ENCODE results near the gene CRLF1.

The CRLF1 gene

DNA sequence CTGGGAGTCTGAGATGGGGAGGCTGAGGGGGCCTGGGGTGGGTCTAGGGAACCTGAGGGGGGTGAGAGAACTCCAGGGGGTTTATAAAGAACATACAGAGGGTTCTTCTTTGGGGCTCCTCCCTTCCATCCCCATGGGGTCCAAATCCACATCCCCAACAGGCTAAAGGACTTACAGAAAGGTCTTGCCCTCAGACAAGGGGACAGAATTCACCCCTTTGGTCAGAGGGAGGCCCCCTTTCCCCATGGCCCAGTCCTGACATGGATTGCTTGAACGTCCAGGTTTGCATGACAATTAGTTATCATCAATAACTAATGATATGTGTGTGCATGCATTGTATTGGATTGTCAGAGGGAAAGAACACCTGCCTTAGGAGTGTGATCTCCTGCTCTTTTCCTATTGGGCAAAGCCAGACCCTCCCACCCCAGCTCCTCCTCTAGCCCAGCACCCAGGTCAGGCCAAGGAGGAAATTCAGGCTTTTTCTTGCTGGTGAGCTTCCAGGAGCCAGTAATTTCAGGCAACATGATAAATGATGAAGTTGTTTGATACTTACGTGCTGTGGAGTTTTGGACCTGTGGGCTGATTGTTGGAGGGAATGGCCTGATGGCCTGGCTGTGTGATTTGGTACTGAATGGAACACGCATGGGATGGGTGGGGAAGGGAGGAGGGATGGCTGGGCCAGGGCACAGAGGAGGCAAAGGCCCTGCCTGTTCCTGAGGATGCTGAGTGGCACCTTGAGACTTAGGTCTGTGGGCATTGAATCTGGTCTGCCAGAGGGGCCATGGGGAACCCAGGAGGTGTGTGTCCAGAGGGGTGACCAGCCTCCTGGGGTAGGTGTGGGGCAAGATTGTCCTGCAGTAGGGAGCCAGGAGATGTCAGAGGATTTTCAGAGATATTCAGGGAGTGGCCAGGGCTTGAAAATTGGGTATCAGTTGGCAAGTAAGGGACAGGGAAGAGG, 31.4 kb upstream of the CRLF1 start:
- DNase-seq, result peak in 20 of 42 donors; percentile 39 to 80 (median 58)
- intact Hi-C loops (cut with DNase I), result no loop called here

DNA sequence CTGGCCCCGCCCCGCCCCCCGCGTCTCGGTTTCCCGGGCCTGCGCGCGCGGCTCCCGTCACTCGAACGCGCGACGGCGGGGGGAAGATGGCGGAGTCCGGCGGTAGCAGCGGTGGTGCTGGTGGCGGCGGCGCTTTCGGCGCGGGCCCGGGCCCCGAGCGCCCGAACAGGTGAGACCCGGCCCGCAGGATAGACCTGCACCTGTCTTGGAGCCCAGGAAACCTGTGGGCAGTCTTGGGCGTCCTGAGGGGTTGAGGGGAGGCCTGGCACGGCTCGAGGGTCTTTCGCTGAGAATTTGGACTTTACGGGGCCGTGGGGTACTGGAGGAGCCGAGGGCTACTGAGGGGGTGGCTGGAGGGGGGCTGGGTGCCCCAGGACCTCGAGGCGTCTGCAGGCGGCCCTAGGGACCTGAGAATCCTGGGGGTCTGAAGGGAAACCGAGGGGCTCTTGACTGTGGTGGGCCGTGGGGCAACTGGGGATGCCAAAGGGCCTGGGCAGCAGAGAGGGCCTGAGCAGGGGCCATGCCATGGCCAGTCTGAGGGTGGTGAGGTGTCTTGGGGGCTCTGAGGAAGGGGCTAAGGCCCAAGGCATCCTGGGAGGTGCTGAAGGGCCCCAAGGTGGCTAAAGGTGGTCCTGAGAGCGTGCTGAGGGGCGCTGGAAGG, 30.5 kb upstream of the CRLF1 start, which contains the start of gene KLHL26:
Gene KLHL26, plus strand, starts transcription at position 60 of the 661 bp plus-strand sequence. Its CDS starts 27 bp downstream, at position 87.
- intact Hi-C loops (cut with DNase I), result no loop called here

DNA sequence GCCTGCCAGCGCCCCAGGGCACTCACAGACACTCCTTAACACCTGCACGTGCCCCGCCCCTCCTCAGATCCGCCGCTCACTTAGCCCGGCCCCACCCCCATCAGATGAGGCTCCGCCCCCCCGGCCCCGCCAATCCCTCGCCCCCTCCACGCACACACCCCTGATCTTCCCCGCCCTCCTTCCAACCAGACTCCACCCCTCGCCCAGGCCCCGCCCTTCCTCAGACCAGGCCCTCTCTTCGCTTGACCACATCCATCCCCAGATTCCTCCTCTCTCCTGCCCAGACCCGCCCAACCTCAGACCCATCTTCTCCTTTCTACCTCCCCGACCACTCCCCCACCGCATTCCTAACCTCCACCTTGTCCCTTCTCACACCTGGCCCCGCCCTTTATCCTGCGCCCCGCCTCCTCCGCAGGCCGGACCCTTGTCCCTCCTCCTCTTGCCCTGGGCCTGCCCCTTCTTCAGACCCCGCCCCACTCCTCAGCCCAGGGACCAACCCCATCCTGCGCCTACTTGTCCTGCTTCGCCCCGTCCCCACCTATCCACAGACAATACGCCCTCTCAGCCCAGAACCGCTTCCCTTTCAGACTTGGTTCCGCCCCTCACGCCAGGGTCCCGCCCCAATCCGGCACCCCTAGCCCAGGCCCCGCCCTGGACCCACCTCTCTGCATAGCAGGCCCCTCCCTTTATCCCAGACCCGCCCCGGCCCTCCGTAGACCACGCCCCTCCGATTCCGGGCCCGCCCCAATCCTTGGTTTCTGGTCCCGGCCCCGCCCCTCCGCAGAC, 29.8 kb upstream of the CRLF1 start:
- DNase-seq, result peak; percentile 93 to 100 (median 98)
- intact Hi-C loops (cut with DNase I), result no loop called here

More for the DNA sequence above, 30.5 kb upstream of the CRLF1 start, which contains the start of gene KLHL26:
- DNase-seq, result no peak

DNA sequence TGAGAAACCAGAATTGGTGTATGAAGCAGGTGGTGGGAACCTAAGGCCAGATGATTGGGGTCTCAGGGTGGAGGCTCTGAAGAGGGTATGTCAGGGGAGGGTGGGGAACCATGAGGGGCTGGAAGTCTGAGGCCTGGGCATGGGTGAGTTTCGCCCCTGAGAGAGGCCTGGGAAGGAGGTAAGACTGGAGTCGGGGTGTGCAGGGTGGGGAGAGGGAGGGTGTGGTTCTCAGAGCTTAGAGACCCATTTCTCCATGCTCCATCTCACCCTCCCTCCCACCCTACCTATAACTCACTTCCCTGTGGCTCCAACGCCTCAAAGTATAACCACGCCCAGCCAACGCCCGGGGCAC, 29.2 kb upstream of the CRLF1 start:
- intact Hi-C loops (cut with DNase I), result no loop called here
- DNase-seq, result no peak

DNA sequence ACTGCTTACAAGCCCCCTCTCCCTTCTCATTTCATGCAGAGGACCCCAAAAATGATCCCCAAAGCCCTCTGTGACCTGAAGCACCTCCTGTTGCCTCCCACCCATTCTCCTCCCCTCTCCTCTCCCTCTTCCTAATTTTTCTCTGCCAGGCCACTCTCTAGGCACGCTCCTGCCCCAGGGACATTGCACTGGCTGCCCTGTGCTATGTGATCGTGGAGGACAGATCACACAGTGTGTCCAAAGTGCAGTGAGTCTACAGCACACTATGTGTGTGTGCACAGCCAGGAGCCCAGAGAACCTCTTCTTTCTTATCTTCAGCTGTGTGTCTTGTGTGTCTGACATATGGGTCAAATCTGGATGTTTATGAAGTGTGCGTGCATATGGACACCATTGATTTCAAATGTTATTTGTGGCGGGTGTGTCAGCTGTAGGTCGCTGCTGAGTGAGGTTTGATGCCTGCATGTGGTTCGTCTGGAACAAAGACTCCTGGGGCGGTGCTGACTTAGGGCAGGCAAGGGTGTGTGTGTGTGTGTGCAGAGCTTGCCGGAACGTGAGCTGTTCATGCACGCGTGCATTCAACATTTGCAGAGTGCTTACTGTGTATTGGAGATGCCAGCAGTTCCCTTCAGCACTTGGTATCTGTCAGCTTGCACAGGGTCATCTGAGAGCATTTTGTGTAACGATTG, 28.2 kb upstream of the CRLF1 start:
- intact Hi-C loops (cut with DNase I), result no loop called here
- no peak for DNase-seq

DNA sequence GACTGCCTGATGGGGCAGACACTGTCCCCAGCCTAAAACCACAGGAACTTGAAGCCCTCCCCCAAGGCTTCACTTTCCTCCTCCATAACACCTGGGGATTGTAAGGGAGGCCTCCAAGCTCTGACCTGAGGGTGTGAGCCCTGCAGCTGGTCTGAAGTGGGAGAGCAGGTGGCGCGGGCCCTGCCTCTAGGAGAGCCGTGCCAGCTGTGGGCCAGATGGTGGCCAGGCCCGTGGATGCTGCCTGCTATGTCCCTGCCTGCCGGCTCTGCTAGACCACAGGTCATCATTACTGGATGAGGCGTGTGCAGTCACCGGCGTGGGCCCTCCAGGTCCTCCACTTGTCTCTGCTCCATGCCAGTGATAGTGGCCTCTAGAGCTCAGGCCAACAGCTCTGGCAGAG, 26.7 kb upstream of the CRLF1 start:
- intact Hi-C loops (cut with DNase I), result no loop called here
- DNase-seq, result no peak

DNA sequence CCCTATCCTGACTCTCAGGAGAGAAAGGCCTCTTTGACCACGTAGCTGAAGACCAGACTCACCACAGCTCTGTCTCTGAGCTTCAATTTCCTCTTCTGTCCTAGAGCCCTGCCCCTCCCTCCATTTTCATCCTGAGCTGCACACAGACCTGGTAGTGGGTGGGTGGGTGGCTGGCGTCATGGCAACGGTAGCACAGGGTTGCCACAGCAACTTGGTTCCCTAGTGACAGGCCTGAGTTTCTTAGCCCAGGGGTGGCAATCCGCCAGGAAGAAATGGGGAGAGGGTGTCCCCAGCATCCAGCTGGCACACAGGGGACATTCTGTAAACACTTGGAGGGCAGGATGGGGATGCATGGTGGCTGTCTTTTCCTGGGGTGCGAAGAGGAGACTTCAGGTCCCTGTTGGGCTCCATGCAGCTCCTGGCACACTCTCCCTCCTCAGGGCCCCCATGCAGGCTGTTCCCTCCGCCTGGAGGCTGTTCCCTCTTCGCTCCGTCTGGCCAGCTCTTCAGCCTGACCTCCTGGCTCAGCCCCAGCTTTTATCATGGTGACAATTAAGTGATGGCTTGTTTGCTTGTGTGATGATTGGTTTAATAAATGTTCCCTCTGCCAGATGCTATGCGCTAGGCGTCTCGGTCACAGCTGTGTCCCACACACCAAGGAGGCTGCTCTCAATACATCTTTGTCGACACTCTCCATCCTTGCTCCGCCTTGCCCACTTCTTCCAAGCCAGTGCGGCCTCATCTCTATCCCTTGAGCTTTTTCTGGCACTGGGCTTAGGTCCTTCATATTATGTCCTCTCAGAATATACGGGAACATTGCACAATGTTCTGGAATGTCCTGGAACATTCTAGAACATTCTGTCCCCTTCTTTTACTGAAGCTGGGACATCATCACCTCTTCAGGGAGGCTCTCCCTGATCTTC, 22.8 kb upstream of the CRLF1 start:
- peak in 41 of 42 donors; percentile 53 to 95 (median 80) for DNase-seq
- intact Hi-C loops (cut with DNase I), result no loop called here

DNA sequence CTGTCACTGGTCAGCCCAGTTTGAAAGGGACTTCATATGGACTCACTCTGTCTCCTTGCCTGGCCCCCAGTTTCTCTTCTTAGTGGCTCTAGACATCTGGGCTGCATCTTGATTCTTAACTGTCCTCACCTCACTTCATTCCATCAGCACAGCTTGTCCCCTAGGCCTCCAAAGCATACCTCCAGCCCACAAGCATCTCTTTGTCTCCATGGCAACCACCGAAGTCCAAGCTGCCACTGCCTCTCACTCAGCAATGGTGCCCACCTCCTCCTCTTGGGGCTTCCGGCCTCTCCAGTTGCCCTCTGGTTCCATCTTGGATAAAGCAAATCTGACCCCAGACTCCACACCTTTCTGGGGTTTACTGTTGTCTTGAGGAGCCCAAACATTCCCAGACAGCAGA, 20.3 kb upstream of the CRLF1 start:
- intact Hi-C loops (cut with DNase I), result no loop called here
- no peak for DNase-seq

DNA sequence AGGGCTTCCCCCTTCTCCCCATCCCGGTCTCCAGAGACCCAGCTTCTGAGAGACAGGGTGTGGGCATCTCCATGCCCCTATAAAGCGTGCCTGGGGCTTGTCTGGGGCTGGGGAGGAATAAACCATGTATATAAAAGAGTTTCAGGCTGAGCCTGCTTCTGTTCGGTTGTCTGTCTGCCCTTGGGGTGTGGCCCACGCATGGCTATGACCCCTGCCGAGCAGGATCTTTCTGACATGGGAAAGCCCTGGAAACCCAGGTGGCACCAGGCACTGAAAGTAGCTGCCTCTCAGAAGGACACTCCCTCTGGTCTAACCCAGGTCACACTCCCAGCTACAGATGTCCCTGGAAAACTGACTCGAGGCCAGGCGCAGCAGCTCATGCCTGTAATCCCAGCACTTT, 14.3 kb upstream of the CRLF1 start:
- intact Hi-C loops (cut with DNase I), result no loop called here
- no peak for DNase-seq

DNA sequence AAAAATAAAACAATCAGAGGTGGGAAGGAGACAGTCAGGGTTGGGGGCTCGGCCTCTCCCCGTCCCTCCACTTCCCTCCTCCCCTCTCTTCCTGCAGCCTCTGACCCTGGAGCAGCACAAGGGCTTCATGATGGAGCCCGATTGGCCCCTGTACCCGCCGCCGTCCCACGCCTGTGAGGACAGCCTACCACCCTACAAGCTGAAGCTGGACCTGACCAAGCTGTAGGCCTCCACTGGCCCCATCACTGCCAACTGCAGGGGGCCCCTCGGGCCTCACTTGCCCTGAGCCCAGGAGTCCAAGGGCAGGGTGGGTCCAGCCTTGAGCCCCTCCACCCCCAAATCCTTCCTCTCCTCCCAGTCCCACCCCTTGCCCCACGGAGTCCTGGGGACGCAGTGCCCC, 13.7 kb upstream of the CRLF1 start:
- no peak for DNase-seq
- intact Hi-C loops (cut with DNase I), result no loop called here

DNA sequence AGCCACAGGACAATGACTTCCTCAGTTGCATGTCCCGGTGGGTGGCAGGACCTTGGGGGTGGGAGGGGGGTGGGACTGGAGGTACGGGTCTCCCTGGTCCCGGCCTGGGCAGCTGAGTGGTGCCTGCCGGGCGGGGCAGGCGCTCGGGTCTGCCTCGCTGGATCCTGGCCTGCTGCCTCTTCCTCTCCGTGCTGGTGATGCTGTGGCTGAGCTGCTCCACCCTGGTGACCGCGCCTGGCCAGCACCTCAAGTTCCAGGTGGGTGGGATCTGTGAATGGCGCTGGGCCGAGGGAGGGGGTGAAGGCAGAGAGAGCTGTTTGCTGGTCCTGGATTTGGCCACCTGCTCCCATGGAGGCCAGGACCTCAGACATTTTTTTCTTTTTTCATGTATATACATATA, 11.6 kb upstream of the CRLF1 start:
- DNase-seq, result no peak
- intact Hi-C loops (cut with DNase I), result no loop called here

DNA sequence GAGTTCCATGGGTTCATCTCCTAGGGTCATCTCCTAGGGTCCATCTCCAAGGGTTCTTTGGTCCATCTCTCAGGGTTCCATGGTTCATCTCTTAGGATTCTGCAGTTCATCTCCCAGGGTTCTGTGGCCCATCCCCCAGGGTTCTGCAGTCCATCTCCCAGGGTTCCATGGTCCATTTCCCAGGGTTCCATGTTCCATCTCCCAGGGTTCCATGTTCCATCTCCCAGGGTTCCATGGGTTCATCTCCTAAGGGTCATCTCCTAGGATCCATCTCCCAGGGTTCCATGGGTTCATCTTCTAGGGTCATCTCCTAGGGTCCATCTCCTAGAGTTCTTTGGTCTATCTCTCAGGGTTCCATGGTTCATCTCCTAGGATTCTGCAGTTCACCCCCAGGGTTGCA, 11.0 kb upstream of the CRLF1 start:
- DNase-seq, result no peak
- intact Hi-C loops (cut with DNase I), result no loop called here

DNA sequence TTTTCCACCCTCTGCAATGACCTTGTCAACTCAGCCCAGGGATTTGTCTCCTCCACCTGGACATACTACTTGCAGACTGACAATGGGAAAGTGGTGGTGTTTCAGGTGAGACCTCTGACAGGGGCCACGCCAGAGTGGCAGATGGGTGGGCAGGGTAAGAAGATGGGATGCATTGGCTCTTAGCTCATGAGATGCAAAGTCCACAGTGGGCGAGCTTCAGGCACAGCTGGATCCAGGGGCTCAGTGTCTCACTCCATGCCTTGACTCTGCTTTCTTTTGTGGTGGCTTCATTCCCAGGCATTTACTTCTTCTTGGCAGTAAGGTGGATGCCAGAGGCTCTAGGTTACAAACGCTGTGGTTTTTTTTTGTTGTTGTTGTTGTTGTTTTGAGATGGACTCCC, 9.4 kb upstream of the CRLF1 start:
- intact Hi-C loops (cut with DNase I), result no loop called here
- DNase-seq, result no peak

DNA sequence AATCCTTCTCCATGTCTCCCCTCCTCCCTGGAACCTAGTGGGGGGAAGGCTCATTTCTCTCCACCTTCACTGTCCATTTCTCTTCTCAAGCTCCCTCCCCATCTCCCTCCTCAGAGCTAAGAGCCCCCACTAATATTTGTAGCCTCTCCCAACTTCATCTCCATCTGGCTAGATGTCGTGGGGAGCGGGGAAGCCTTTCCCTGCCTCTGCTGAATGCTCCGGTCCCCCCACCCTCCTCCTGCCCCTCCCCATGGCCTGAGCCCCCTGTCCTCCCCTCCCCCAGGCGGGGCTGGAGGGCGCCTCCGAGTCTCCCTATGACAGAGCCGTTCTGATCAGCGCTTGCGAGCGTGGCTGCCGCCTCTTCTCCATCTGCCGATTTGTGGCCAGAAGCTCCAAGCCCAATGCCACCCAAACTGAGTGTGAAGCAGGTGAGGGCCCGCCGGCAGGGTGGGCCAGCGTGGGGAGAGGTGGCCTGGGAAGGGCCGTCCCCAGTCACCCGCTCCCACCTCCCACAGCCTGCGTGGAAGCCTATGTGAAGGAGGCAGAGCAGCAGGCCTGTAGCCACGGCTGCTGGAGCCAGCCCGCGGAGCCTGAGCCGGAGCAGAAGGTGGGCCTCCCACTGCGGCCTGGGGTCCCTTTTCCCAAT, 7.1 kb upstream of the CRLF1 start:
- DNase-seq, result peak in 6 of 42 donors; percentile 14 to 59 (median 40)
- intact Hi-C loops (cut with DNase I), result no loop called here

DNA sequence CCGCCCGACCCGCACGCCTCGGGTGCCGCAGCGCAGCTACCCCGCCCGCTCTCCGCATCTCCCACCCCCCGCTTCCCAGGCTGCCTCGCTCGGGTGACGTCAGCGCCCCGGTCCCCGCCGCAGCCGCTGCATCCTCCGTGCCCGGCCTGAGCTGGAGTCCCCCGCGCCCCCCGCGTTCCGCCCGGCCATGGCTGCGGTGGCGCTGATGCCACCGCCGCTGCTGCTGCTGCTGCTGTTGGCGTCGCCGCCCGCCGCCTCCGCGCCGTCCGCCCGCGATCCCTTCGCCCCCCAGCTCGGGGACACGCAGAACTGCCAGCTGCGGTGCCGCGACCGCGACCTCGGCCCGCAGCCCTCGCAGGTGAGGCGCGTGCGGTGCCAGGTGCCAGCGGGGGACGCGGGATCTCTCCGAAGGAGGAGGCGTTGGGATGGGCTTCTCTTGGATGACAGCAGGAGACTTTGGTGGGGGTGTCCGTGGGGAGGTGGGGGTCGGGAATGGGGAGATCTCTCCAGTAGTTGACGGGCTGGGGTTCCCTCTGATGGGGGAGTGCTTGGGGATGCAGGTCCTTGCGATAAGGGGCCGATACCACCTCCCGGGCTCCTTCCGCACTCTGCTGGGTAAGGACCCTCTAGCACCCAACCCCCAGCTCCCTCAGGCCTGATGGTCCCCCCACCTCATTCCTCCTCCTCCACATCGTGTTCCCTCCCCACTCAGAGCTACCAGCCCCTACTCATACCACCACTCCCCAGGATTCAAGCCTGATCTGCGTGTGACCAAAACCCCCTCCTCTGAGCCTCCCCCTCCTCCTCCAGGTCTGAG, 6.4 kb upstream of the CRLF1 start, which contains the start of gene TMEM59L:
Gene TMEM59L, plus strand, starts transcription at position 99 of the 817 bp plus-strand sequence. Its CDS starts 89 bp downstream, at position 188.
- intact Hi-C loops (cut with DNase I), result no loop called here
- DNase-seq, result peak; percentile 41 to 91 (median 82)

DNA sequence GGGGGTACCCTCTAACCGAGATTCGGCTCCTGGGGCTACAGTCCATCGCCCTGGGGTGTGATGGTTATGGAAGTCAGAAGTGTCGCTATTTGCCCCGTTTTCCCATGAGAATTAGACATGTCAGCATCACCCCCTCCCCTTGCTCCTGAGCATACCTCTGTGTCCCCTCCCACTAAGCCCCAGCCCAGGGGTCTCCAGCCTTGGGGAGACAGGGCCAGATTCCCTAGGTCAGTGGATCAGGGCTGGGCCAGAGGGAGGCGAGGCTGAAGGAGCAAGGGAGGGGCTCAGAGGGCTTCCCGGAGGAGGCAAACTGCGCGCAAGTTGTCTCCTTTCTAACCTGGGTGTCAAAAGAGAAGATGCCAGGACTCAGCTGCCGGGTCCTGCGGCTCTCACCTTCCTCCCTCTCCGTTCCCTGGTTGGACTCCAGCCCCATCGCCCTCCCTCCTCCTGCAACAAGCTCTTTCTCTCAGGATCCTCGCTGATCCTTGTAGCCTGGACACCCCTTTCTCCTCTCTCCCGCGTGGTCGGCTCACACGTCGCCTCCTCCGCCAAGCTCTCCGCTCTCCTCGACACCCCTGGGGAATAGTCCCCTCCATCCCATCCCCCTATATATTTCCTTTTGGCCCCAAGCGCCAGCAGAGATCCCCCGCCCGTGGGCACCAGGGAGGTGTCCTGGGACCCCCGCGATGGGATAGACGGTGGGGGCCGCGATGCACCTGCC, 5.6 kb upstream of the CRLF1 start:
- intact Hi-C loops (cut with DNase I), result no loop called here
- DNase-seq, result peak in 8 of 42 donors; percentile 26 to 47 (median 34)

Data from head of caudate nucleus (tissue), 42 donors.